Ectodermal cell (in vitro differentiated cells): ENCODE results near the gene AMDHD2.

Experiments
- H3K27ac ChIP-seq: 2 replicates; pipeline ENCODE4 v1.7.0; 2013; ENCODE audit warnings: mild to moderate bottlenecking, low read depth, low read length; ENCODE audit not compliant: insufficient read depth, poor library complexity, severe bottlenecking
- H3K27me3 ChIP-seq: 2 replicates; pipeline ENCODE4 v1.7.0; 2013; ENCODE audit warnings: mild to moderate bottlenecking, low read length; ENCODE audit not compliant: insufficient read depth, control insufficient read depth, poor library complexity, severe bottlenecking
- H3K36me3 ChIP-seq: one replicate; pipeline ENCODE4 v1.7.0; 2013; ENCODE audit warnings: low read length; ENCODE audit not compliant: control insufficient read depth, insufficient read depth
- H3K4me1 ChIP-seq: one replicate; pipeline ENCODE4 v1.7.0; 2013; ENCODE audit warnings: low read length; ENCODE audit not compliant: control insufficient read depth, insufficient read depth
- H3K4me3 ChIP-seq: 2 replicates; pipeline ENCODE4 v1.7.0; 2013; ENCODE audit warnings: low read depth, low read length, control low read depth; ENCODE audit not compliant: insufficient read depth
- H3K9me3 ChIP-seq: 2 replicates; pipeline ENCODE4 v1.7.0; 2013; ENCODE audit warnings: mild to moderate bottlenecking, low read length, moderate library complexity; ENCODE audit not compliant: control insufficient read depth
- WGBS, 2 experiments: methylation state at CpG; one replicate each; pipeline ENCODE4 v1.1.7; 2013; ENCODE audit warnings: missing lambda C conversion rate in 2 of 2; 5-methylcytosine and 5-hydroxymethylcytosine counted together

AMDHD2 gene

DNA sequence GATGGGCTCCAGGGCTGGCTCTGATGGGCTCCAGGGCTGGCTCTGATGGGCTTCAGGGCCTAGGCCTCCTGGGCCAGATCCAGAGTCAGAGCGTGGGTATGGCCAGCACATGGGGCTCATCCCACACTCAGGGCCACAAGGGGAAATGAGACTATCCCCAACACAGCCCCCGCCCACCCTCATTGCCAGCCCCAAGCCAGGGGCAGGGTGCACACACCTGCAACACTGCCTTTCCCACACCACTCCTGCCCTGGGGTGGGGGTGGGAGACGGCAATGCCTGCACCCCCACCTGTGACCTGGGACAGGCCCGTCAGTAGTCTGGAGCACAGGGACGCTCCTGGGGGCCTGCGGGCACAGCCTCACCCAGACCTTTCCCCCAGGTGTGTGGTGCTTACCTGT is 20.7 kb upstream of the AMDHD2 start:
- H3K4me1 ChIP-seq = peaks cover 10% of the 10 kb centered on the region
- no peaks in the 10 kb centered on the region for H3K27me3 ChIP-seq
- H3K9me3 ChIP-seq = no peaks in the 10 kb centered on the region
- H3K36me3 ChIP-seq = peaks cover 4% of the 10 kb centered on the region
- WGBS, 2 experiments = 96 to 98% methylated on average over 6 of the region's 6 CpGs
- no peak overlapping the region for H3K4me3 ChIP-seq
- no peak overlapping the region for H3K27ac ChIP-seq

DNA sequence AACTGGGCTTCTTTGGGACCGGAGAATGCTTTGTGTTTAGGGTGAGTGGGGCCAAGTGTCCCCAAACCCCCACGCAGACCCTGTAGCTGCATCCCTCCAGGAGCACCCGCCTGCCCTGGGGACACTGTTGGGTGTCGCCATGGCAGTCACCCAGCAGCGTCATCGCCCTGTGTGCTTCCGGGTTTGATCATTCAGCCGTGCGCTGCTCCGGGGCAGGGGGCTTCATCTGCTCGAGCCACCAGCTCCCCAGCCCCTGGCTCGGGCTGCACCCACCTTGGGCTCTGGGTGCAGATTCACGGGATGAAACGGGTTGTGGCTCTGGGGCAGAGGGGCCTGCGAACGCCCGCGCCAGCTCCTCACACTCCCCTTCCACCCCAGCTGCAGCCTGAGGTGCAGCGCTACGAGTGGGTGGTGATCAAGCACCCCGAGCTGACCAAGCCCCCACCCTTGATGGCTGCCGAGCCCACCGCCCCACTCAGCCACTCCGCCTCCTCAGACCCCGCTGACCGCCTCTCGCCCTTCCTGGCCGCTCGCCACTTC is 20.2 kb upstream of the AMDHD2 start:
- peaks cover 4% of the 10 kb centered on the region for H3K36me3 ChIP-seq
- H3K9me3 ChIP-seq = no peaks in the 10 kb centered on the region
- peaks cover 10% of the 10 kb centered on the region for H3K4me1 ChIP-seq
- no peak overlapping the region for H3K27ac ChIP-seq
- H3K4me3 ChIP-seq = no peak overlapping the region
- H3K27me3 ChIP-seq = no peaks in the 10 kb centered on the region
- 95 to 96% methylated on average over 29 of the region's 29 CpGs for WGBS, 2 experiments

DNA sequence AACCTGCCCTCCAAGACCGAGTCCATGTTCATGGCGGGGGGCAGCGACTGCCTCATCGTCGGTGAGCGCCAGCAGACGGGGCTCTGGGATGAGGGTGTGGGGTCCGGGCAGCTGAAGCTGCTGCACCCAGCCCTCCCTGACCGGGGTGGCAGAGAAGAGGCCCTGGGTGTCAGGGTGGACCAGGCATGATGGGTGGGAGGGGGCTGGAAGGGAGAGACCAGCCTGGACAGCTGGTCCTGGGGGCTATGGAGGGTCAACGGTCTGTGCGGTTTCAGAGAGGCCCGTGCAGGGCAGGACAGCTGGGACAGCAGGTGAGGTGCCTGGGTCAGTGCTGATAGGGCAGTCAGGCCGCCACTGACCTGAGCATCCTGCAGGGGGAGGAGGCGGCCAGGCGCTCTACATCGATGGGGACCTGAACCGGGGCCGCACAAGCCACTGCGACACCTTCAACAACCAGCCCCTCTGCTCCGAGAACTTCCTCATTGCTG is 19.7 kb upstream of the AMDHD2 start:
- Histone ChIP-seq H3K27me3 (no peaks in the 10 kb centered on the region), H3K27ac (no peak overlapping the region)
- 88 to 89% methylated on average over 20 of the region's 20 CpGs for WGBS, 2 experiments

DNA sequence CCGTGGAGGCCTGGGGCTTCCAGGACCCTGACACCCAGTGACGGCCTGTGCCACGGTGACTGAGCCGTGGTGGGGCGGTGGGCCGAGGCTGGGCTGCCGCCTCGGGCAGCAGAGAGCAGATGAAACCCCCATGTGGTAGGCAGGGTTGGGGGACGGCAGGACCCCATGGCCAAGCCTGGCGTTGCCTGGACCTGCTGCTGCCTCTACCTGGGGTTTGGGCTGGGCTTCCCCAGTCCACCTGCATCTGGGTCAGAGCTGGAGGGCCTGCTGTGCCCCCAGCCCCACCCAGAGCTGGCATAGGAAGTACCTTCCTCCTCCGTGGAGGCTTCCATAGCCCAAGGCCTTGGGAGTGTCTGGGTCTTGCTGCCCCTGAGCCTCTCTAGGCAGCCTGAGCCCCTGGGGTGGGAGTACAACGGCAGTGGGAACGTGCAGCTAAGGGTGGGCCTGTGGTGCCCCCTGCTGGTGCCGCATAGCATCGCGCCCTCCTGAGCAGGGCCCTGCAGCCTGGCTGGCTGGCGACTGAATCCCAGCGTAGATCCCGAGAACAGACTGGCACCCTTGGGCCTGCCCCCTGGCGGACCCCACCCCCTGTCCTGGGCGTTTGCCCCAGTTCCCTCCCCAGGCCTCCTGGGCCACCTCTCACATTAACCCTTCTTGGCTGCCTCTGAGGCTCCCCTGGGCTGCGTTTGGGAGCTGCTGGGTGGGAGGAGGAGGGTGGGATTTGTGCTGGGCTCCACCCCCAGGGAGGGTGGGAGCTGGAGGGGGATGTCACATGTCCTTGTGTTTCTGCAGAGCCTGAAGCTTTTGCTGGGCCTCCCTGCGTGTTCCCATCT is 19.0 kb upstream of the AMDHD2 start:
- H3K4me3 ChIP-seq = peak overlapping the region; percentile 17
- peaks cover 4% of the 10 kb centered on the region for H3K36me3 ChIP-seq
- H3K27me3 ChIP-seq = no peaks in the 10 kb centered on the region
- 41 to 42% methylated on average over 23 of the region's 23 CpGs for WGBS, 2 experiments
- H3K9me3 ChIP-seq = no peaks in the 10 kb centered on the region
- peaks cover 10% of the 10 kb centered on the region for H3K4me1 ChIP-seq
- H3K27ac ChIP-seq = no peak overlapping the region

More for the DNA sequence above, 19.7 kb upstream of the AMDHD2 start:
- peaks cover 10% of the 10 kb centered on the region for H3K4me1 ChIP-seq
- peaks cover 4% of the 10 kb centered on the region for H3K36me3 ChIP-seq
- H3K4me3 ChIP-seq = no peak overlapping the region
- no peaks in the 10 kb centered on the region for H3K9me3 ChIP-seq

DNA sequence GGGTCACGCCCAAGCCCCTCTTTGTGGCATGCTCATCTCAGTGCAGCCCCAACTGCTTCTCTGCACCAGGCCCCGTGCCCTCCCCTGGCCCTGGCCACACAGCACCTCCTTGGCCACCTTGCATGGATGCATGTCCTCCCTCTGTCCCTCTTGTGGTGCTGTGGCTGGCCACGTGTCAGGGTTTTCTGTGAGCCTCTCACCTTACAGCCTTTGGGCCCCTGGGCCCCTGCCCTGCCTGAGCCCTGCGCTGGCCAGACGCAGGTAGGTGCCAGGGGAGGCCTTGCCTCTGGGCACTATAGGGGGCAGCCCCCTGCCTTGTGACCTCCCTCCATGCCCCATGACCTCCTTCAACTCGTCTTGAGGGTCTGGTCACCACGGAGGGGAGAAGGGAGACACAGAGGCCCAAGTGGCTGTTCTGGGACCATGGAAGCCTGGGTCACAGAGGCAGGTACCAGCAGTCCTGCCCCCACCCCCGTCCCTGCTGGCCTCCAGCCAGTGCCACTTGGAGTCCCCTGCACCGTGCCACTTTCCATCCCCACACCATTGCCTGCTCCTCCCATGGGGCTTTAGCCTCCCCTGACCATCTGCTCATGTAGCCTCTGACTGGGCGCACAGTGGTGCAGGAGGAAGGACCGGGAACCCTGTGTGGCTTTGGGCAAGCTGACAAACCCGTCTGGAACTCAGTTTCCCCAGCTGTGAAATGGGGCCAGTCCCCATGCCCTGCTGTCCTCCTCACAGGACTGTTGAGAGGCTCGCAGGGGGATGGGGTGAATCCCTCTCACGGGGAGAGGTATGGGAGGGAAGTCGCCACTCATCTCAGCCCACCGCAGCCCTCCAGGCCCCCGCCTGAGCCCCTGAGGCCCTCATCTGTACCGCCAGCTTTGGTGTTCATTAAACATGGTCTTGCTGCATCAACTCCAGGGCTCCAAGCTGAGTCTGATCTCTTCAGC is 17.9 kb upstream of the AMDHD2 start:
- Histone ChIP-seq H3K36me3 (peaks cover 2% of the 10 kb centered on the region), H3K4me1 (peaks cover 10% of the 10 kb centered on the region), H3K27ac (no peak overlapping the region), H3K9me3 (no peaks in the 10 kb centered on the region), H3K27me3 (no peaks in the 10 kb centered on the region), H3K4me3 (peak overlapping the region; percentile 17)
- 85 to 86% methylated on average over 18 of the region's 18 CpGs for whole genome bisulfite sequencing, 2 experiments

DNA sequence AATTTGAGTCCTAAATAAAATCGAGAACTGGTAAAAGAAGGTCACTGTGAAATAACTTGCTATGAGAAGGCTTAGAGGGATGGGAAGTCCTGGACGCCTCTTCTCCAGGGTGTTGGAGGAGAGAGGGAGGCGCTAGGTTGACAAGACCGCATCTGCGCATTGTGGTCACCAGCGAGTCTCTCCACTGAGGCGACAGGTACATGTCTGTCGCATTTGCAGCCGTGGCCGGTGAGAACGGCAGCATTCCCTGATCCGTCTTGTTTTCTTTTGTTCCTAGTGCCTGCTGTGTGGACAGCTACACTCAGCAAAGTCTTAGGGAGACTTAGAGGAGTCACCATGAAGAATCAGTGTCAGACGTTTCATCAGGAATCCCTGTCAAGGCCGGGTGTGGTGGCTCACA is 14.5 kb upstream of the AMDHD2 start:
- peaks cover 10% of the 10 kb centered on the region for H3K4me1 ChIP-seq
- H3K27ac ChIP-seq = no peak overlapping the region
- 87 to 93% methylated on average over 14 of the region's 14 CpGs for WGBS, 2 experiments
- no peaks in the 10 kb centered on the region for H3K27me3 ChIP-seq
- H3K9me3 ChIP-seq = no peaks in the 10 kb centered on the region
- H3K36me3 ChIP-seq = no peaks in the 10 kb centered on the region
- no peak overlapping the region for H3K4me3 ChIP-seq

DNA sequence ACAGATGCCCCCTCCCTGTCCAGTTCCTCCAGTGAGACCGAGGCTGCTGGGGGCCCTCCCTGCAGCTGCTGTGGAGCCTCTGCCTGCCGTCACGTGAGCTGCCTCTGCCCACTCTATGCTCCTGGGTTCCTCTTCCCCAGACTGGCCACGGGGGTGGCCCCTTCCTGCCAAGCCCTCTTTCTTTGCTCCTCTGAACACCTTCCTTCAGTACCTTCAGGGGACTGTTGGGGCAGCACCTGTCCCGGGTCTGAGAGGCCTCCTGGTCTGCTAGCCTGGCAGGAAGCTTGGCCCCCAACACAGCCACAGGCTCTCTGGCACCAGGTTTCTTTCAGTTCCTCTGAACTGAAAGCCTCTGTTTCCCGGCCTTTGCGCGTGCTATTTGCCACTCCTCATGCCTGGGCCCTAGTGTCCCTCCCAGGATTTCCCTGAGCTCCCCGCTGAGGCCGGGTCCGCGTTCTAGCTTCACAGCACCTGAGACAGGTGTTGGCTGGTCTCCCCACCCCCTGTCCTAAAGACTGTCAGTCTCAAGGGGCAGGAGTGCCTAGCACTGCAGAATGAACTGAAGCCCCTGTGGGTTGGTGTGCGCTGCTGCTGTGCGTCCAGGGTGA is 13.0 kb upstream of the AMDHD2 start:
- no peaks in the 10 kb centered on the region for H3K9me3 ChIP-seq
- 90 to 91% methylated on average over 14 of the region's 14 CpGs for WGBS, 2 experiments
- no peak overlapping the region for H3K27ac ChIP-seq

DNA sequence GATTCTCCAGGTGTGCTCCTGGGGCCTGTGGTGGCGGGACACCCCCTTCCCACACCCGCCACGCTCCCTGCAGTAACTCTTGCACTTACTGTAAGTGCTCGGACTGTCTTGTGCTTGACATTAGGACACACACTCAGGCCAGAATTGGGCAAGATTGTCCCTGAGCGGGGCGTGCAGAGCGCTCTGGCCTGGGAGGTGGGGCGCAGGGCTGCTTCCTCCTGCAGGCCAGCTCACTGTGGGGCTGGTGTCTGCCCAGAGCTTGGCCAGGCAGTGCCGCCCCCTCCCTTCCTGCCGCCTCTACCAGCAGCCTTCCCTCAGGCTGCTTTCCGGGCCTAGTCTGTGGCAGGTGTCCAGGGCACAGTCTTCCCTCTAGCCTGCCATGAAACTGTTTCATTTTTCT is 12.5 kb upstream of the AMDHD2 start:
- Histone ChIP-seq H3K36me3 (no peaks in the 10 kb centered on the region), H3K9me3 (no peaks in the 10 kb centered on the region), H3K27me3 (no peaks in the 10 kb centered on the region), H3K4me1 (peaks cover 16% of the 10 kb centered on the region), H3K27ac (no peak overlapping the region), H3K4me3 (no peak overlapping the region)
- 93% methylated on average over 11 of the region's 11 CpGs for WGBS, 2 experiments

More for the DNA sequence above, 13.0 kb upstream of the AMDHD2 start:
- H3K36me3 ChIP-seq = no peaks in the 10 kb centered on the region
- peaks cover 17% of the 10 kb centered on the region for H3K4me1 ChIP-seq
- H3K4me3 ChIP-seq = no peak overlapping the region
- no peaks in the 10 kb centered on the region for H3K27me3 ChIP-seq

DNA sequence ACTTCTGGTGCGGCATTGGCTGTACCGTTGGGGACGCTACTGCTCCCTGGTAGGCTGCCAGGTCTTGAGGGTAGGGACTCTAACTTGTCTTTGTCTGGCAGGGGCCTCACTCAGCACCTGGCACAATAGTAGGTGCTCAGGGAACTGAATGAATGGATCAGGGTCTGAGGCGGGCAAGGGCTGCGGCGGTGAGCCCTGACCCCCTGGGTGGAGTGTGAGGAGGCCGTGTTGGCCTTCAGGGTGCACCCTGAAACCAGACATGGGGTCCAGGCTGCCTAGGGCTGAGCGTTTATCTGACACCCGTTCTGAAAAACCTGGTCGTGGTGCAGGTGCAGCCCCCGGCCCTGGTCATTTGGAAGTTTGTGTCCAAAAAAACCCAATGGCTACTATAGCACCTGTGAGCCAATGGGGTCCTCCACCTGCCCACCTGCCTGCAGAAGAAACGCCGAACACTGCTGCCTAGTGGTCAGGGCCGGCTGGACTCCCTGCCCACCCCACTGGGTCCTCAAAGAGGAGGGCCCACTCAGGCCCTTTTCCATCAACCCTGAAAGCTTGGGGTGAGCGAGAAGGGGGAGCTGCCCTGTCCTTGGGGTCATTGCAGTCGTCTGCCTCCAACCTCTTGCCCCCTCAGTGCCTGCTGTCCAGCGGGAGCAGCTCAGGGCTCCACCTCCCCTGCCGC is 11.3 kb upstream of the AMDHD2 start:
- no peak overlapping the region for H3K4me3 ChIP-seq
- 91% methylated on average over 18 of the region's 18 CpGs for WGBS, 2 experiments
- no peaks in the 10 kb centered on the region for H3K9me3 ChIP-seq
- H3K36me3 ChIP-seq = no peaks in the 10 kb centered on the region
- H3K27me3 ChIP-seq = no peaks in the 10 kb centered on the region
- no peak overlapping the region for H3K27ac ChIP-seq
- peaks cover 23% of the 10 kb centered on the region for H3K4me1 ChIP-seq
